WI38 (cell line): ENCODE results near the gene EIF2AK2.

Source experiments
- H3K4me3 ChIP-seq: 2 replicates; pipeline ENCODE4 v1.5.1; 2011; ENCODE audit warnings: low read depth, mild to moderate bottlenecking, control low read depth, low read length
- CTCF ChIP-seq: IDR thresholded peaks from 2 replicates; pipeline ENCODE4 v1.5.1; 2012; ENCODE audit warnings: low read depth, mild to moderate bottlenecking, control low read depth, low read length

Gene EIF2AK2

GRCh38 chr2:37080689-37081088, 76.1 kb downstream of the EIF2AK2 start:
- H3K4me3 ChIP-seq: no peak overlapping the region
- no peak for TF ChIP-seq CTCF

DNA sequence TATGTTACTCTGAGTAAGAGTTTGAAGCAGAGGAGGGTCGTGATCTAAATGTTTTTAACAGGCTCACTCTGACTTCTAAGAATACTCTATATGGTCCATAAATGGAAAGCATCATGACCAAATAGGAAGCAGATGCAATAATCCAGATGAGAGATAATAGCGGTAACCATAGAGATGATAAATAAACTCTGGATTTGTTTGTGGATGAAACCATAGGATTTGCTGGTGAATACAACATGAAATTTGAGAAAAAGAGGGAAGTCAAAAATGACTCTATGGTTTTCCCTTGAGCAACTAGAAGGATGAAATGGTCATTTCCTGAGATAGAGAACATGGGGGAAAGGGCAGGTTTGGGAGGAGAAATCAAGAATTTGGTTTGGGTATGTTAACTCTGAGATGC, 76.5 kb downstream of the EIF2AK2 start:
- no peak overlapping the region for H3K4me3 ChIP-seq
- TF ChIP-seq CTCF: no peak

- no peak for TF ChIP-seq CTCF
- no peak overlapping the region for H3K4me3 ChIP-seq
Observed at GRCh38 chr2:37070931-37071330, 85.8 kb downstream of the EIF2AK2 start.

DNA sequence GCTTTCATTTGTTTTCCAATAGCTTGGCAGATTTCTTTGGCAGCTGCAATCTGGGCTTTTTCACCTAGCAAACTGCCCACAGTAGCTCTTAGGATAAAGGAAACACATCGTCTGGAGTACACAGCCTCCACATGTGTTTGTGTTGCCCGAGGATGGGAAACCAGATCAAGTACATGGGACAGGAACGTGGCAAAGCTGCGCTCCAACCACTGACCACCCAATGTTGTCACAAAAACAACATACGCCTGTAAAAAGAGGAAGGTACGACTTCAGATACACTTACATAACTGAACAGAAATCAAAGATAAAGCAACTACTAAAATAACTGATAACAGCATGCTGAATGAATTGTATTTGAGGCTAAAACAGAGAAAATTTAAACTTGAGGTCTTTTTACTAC, 88.1 kb downstream of the EIF2AK2 start:
- H3K4me3 ChIP-seq: no peak overlapping the region
- TF ChIP-seq CTCF: no peak

DNA sequence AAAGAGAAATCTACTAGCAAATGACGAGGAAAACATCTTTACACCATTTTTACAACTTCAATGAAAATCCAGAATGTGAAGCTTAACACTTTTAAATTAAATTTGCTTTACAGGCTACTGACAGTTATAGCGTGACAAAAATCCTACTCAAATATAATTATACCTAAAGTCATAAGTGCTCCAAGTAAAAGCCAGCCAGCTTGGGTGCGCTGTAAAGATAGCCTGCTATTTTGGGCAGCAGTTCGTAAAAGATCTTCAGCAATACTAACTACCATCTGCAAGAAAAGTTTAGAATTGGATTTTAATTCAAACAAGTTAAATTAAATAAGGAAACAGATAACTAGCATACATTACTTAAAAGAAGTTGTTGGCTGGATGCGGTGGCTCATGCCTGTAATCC, 95.0 kb downstream of the EIF2AK2 start:
- no peak for TF ChIP-seq CTCF
- H3K4me3 ChIP-seq: no peak overlapping the region

DNA sequence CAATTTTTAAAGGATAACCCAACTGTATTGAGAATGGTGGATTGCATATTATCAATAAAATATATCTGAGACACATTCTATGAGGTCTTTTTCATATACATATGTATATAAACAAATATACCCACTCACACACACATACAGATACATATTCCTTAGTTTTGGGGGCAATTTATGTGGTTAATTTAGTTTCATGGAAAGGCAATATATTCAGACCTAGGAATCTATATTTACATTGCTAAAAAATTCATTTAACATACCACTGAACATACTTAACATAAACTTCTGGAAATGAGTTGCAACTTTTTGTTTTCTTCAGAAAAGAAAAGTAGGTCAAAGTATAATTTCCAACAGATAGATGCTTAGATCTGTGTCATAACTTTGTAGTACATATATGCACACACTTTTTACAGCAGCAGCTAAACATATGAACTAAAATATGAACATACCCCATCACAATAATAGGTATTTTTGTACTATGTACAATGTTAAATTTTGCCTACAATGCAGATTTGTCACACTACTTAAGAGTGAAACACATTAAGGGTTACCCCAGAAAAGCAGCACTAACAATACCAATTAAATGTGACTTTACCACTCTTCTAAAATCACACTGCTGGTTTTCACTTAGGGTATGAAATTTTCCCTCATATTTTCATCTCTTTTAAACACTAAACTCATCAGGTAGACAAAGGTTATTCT, 95.6 kb downstream of the EIF2AK2 start:
- H3K4me3 ChIP-seq: no peak overlapping the region
- no peak for TF ChIP-seq CTCF

DNA sequence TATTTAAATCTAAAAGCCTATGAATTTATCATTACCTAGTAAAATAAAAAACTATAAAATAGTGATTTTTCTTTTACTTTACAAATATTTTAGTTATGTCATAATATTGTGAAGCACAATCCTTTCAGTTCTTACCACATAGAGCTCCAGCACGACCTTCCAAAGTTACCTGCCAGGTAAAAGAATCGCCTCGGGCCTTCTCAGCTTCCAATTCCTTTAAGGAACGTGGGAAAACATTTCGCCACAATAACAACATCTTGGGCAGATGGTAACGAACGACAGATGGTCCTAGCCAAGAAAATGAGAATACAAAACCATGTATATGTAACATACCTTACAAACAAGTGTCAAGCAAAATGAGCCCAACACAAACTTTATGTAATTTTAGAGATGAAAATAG, 96.3 kb downstream of the EIF2AK2 start:
- H3K4me3 ChIP-seq: no peak overlapping the region
- no peak for TF ChIP-seq CTCF
